GM19372 (cell line): Measurements from ENCODE around the gene TWIST2.

Experiments used
- ATAC-seq: cut with Tn5 transposase; IDR thresholded peaks from one replicate; pipeline ENCODE4 v1.9.1; 2021; ENCODE audit warnings: mild to moderate bottlenecking, low read depth, moderate library complexity; ENCODE audit not compliant: unreplicated experiment

TWIST2 gene

GRCh38 chr2:238902285-238902684, 54.4 kb downstream of the TWIST2 start:
- ATAC-seq, result no peak

- no peak for ATAC-seq
Measured at GRCh38 chr2:238903141-238903540, 55.3 kb downstream of the TWIST2 start.

- ATAC-seq, result no peak
Measured at GRCh38 chr2:238904177-238904576, 56.3 kb downstream of the TWIST2 start.

GRCh38 chr2:238904716-238905115, 56.8 kb downstream of the TWIST2 start:
- no peak for ATAC-seq

GRCh38 chr2:238905224-238905623, 57.3 kb downstream of the TWIST2 start:
- ATAC-seq, result no peak

GRCh38 chr2:238905644-238906043, 57.8 kb downstream of the TWIST2 start:
- no peak for ATAC-seq

- no peak for ATAC-seq
Measured at GRCh38 chr2:238906254-238906935, 58.5 kb downstream of the TWIST2 start.

GRCh38 chr2:238906936-238907716, 59.2 kb downstream of the TWIST2 start:
- no peak for ATAC-seq

- no peak for ATAC-seq
Measured at GRCh38 chr2:238907717-238908173, 59.9 kb downstream of the TWIST2 start.

- no peak for ATAC-seq
Measured at GRCh38 chr2:238908960-238909951, 61.4 kb downstream of the TWIST2 start.

GRCh38 chr2:238910751-238911351, 63.0 kb downstream of the TWIST2 start:
- ATAC-seq, result no peak

GRCh38 chr2:238911376-238912227, 63.7 kb downstream of the TWIST2 start:
- ATAC-seq, result no peak

GRCh38 chr2:238912228-238912915, 64.5 kb downstream of the TWIST2 start:
- no peak for ATAC-seq

GRCh38 chr2:238912916-238913875, 65.3 kb downstream of the TWIST2 start:
- no peak for ATAC-seq

GRCh38 chr2:238913931-238914647, 66.2 kb downstream of the TWIST2 start:
- no peak for ATAC-seq

- no peak for ATAC-seq
Measured at GRCh38 chr2:238914648-238915015, 66.7 kb downstream of the TWIST2 start.

- ATAC-seq, result no peak
Measured at GRCh38 chr2:238915196-238915595, 67.3 kb downstream of the TWIST2 start.
